Measurements from ENCODE around the gene EXOC2.

Gene EXOC2

DNA sequence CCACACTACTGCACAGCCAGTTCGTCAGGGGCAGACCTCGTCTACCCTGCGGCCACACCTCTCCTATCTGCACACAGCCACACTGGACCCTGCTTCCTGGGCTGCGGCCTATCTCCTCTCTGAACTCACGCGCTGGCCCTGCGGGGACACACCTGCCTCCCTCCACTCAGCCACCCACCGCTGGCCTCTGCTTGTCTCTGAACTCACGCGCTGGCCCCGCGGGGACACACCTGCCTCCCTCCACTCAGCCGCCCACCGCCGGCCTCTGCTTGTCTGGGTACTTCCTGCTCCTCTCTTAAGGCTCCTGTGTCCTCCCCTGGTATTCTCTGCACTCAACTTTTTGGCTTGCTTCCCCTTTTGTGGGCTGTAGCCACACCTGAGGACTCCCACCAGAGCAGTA is 88.4 kb downstream of the EXOC2 start:
- peaks cover 14% of the 10 kb centered on the region for H3K36me3 Mint-ChIP-seq (ENCODE audit: low read depth)
- no peak overlapping the region for H3K27ac Mint-ChIP-seq
- no peak overlapping the region for H3K4me3 Mint-ChIP-seq
- TF ChIP-seq, protein P1, sequence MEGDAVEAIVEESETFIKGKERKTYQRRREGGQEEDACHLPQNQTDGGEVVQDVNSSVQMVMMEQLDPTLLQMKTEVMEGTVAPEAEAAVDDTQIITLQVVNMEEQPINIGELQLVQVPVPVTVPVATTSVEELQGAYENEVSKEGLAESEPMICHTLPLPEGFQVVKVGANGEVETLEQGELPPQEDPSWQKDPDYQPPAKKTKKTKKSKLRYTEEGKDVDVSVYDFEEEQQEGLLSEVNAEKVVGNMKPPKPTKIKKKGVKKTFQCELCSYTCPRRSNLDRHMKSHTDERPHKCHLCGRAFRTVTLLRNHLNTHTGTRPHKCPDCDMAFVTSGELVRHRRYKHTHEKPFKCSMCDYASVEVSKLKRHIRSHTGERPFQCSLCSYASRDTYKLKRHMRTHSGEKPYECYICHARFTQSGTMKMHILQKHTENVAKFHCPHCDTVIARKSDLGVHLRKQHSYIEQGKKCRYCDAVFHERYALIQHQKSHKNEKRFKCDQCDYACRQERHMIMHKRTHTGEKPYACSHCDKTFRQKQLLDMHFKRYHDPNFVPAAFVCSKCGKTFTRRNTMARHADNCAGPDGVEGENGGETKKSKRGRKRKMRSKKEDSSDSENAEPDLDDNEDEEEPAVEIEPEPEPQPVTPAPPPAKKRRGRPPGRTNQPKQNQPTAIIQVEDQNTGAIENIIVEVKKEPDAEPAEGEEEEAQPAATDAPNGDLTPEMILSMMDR (IDR thresholded peaks at IDR 0.05), result no peak
- no peak for DNase-seq
- H3K9me3 Mint-ChIP-seq, result no peaks in the 10 kb centered on the region
- peaks cover 9% of the 10 kb centered on the region for H3K4me1 Mint-ChIP-seq
- H3K27me3 Mint-ChIP-seq (ENCODE audit: low read depth, poor library complexity), result no peaks in the 10 kb centered on the region

- TF ChIP-seq, protein P1 (IDR thresholded peaks at IDR 0.05), result no peak
These were observed 89.7 kb downstream of the EXOC2 start for GRCh38 chr6:603265-603664.

DNA sequence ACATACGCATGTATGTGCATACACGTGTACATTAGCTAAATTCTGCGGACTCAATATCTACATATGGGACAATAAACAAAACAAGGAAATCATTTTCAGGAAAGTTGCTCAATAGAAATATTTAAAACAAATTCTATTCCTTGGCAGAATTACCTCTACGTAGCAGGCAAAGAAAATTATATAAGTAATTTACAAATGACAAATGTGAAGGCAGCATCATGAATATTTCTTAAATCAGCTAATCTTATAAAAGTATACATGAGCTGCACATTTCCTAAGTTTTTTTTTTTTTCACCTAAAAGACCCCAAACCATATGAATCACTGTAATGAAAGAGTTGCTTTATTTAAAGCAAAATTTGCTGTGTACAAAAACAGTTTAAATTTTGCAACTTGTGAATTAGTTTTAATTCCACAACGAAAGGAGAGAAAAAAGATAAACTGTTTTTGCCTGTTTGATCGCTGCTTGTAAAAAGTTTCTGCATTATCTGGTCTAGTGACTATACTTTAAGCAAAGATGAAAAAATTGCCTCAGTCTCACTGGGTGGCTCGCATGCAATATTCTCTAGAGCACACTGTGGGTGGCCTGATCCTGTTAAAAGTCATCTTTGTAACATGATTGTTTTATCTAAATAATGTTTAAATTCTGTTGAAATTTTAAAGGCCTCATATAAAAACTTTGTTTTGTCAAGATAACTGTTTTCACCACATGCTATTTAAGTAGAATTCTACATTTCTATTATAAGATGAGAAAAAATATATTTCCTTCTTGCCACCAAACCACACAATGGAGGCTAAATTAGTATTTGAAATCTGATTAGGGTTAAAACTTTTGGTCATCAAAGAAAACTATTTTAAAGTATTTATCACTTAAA is 93.1 kb downstream of the EXOC2 start:
- H3K27me3 Mint-ChIP-seq (ENCODE audit: low read depth, poor library complexity), result no peaks in the 10 kb centered on the region

More at GRCh38 chr6:603265-603664, 89.7 kb downstream of the EXOC2 start:
- H3K9me3 Mint-ChIP-seq, result no peaks in the 10 kb centered on the region
- H3K36me3 Mint-ChIP-seq (ENCODE audit: low read depth), result peaks cover 14% of the 10 kb centered on the region
- H3K4me3 Mint-ChIP-seq, result no peak overlapping the region
- DNase-seq, result no peak
- no peak overlapping the region for H3K27ac Mint-ChIP-seq
- H3K4me1 Mint-ChIP-seq, result peaks cover 9% of the 10 kb centered on the region
- no peaks in the 10 kb centered on the region for H3K27me3 Mint-ChIP-seq (ENCODE audit: low read depth, poor library complexity)

DNA sequence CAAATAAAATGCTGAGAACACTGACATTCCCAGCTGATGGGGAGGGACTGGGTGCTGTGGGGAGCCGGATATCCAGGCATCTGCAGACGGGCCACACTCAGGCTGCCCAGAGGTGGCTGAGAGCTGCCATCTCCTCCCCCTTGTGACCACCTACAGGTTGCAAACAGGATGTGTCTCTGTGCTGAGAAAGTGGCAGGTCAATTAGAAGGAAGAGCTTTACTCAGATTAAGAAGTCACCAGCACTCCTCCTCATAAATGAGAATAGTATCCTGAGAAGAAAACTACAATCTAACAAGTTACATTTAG is 99.1 kb downstream of the EXOC2 start:
- H3K27me3 Mint-ChIP-seq (ENCODE audit: low read depth, poor library complexity), result peaks cover 14% of the 10 kb centered on the region
- no peak overlapping the region for H3K27ac Mint-ChIP-seq
- H3K4me3 Mint-ChIP-seq, result no peak overlapping the region
- H3K9me3 Mint-ChIP-seq, result no peaks in the 10 kb centered on the region
- H3K4me1 Mint-ChIP-seq, result peaks cover 25% of the 10 kb centered on the region
- no peak for DNase-seq
- H3K36me3 Mint-ChIP-seq (ENCODE audit: low read depth), result peaks cover 11% of the 10 kb centered on the region
- TF ChIP-seq, protein P1 (IDR thresholded peaks at IDR 0.05), result no peak

More for the DNA sequence above, 93.1 kb downstream of the EXOC2 start:
- no peak overlapping the region for H3K27ac Mint-ChIP-seq
- DNase-seq, result no peak
- TF ChIP-seq, protein P1 (IDR thresholded peaks at IDR 0.05), result no peak
- no peak overlapping the region for H3K4me3 Mint-ChIP-seq
- H3K9me3 Mint-ChIP-seq, result no peaks in the 10 kb centered on the region
- peaks cover 9% of the 10 kb centered on the region for H3K4me1 Mint-ChIP-seq
- H3K36me3 Mint-ChIP-seq (ENCODE audit: low read depth), result no peaks in the 10 kb centered on the region

- DNase-seq, result peak; percentile 67
- Mint-ChIP-seq H3K27me3 (ENCODE audit: low read depth, poor library complexity) (peaks cover 14% of the 10 kb centered on the region), H3K36me3 (ENCODE audit: low read depth) (peaks cover 11% of the 10 kb centered on the region)
These were observed 99.6 kb downstream of the EXOC2 start for GRCh38 chr6:593139-593906.

More at GRCh38 chr6:593139-593906, 99.6 kb downstream of the EXOC2 start:
- peaks cover 25% of the 10 kb centered on the region for H3K4me1 Mint-ChIP-seq
- no peaks in the 10 kb centered on the region for H3K9me3 Mint-ChIP-seq
- H3K4me3 Mint-ChIP-seq, result no peak overlapping the region
- TF ChIP-seq, protein P1 (IDR thresholded peaks at IDR 0.05), result peak; percentile 73
- H3K27ac Mint-ChIP-seq, result no peak overlapping the region
